ENCODE measurements around the gene C16orf54. TPM values are rescaled to one million over a fixed set of nuclear protein-coding genes. Genes with fewer than 3 reads are reported as not detected.
"Not testable (repeated sequence)": the region's sequence is repeated elsewhere in the genome, so short reads cannot be mapped to it uniquely, and the experiment has no call there.

The C16orf54 gene
- total RNA-seq, 3 donors from 2014 or later (not counting 1 experiment from before 2014, with no cell fraction given) = 100.0 to 172 (median 146) TPM

DNA sequence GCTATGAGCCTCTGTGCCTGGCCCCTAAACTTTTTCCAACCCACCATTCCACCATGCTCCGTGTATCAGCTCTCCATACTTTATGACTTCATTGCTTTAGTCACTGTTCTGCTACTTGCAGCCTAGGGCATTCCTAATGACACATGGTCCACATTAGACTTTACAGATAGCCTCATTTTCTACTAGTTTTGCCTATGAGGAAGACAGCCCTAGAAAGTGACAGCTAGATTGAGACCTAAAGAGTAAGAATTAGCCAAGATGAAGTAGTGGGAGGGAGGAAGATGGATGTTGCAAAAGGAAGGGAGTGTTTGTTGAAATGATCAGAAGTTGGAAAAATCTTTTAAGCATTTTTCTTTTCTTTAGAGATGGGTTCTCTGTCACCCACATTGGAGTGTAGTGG lies 11.0 kb downstream of the C16orf54 start:
- TF ChIP-seq, protein P1, sequence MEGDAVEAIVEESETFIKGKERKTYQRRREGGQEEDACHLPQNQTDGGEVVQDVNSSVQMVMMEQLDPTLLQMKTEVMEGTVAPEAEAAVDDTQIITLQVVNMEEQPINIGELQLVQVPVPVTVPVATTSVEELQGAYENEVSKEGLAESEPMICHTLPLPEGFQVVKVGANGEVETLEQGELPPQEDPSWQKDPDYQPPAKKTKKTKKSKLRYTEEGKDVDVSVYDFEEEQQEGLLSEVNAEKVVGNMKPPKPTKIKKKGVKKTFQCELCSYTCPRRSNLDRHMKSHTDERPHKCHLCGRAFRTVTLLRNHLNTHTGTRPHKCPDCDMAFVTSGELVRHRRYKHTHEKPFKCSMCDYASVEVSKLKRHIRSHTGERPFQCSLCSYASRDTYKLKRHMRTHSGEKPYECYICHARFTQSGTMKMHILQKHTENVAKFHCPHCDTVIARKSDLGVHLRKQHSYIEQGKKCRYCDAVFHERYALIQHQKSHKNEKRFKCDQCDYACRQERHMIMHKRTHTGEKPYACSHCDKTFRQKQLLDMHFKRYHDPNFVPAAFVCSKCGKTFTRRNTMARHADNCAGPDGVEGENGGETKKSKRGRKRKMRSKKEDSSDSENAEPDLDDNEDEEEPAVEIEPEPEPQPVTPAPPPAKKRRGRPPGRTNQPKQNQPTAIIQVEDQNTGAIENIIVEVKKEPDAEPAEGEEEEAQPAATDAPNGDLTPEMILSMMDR (IDR thresholded peaks at IDR 0.05) = no peak
- intact Hi-C loops (cut with micrococcal nuclease) = no loop called here
- Histone ChIP-seq H3K36me3 (ENCODE audit: control insufficient read depth, insufficient read depth, low read length) (no peaks in the 10 kb centered on the region), H3K9me3 (ENCODE audit: control insufficient read depth, insufficient read depth, low read length) (no peaks in the 10 kb centered on the region), H3K27ac (ENCODE audit: low read length) (no peak overlapping the region), H3K4me1 (ENCODE audit: control insufficient read depth, insufficient read depth, low read length) (peaks cover 68% of the 10 kb centered on the region), H3K4me3 (ENCODE audit: low read length) (no peak overlapping the region), H3K27me3 (ENCODE audit: control insufficient read depth, insufficient read depth, low read length) (no peaks in the 10 kb centered on the region)
- Mint-ChIP-seq H3K4me1 (peaks cover 69 to 74% of the 10 kb centered on the region in 2 donors), H3K36me3 (no peaks in the 10 kb centered on the region), H3K27ac (peak overlapping the region in 1 of 2 donors; percentile 80), H3K9me3 (peaks cover 0 to 2% of the 10 kb centered on the region in 2 donors), H3K4me3 (no peak overlapping the region), H3K27me3 (ENCODE audit: low read depth in 2 of 2) (no peaks in the 10 kb centered on the region)
- DNase-seq (no peak), ATAC-seq (no peak)
- WGBS (ENCODE audit: insufficient coverage) = 100% methylated on average over 1 of the region's 1 CpG

DNA sequence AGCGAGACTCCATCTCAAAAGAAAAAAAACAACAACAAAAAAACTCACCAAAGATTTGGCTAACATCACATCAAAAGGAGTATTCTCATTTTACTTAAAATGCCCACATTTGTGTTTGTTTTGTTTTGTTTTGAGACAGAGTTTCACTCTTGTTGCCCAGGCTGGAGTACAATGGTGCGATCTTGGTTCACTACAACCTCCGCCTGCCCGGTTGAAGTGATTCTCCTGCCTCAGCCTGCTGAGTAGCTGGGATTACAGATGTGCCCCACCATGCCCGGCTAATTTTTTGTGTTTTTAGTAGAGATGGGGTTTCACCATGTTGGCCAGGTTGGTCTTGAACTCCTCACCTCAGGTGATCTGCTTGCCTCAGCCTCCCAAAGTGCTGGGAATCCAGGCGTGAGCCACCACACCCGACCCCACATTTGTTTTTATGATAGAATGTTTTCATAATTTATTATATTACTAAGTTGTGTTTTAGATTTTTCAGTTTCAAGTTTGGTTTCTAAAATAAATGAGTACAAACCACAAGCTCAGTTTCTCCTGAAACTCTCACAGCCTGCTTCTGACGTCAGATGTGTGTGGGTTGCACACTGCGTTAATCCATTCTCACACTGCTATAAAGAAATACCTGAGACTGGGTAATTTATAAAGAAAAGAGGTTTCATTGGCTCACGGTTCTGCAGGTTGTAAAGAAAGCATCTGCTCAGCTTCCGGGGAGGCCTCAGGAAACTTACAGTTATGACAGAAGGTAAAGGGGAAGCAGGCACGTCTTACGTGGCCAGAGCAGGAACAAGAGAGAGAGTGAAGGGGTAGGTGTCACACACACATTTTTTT lies 13.8 kb downstream of the C16orf54 start:
- WGBS (ENCODE audit: insufficient coverage) = 39% methylated on average over 9 of the region's 13 CpGs
- not testable (repeated sequence) for H3K9me3 ChIP-seq (ENCODE audit: control insufficient read depth, insufficient read depth, low read length); H3K36me3 Mint-ChIP-seq; H3K9me3 Mint-ChIP-seq; H3K27me3 Mint-ChIP-seq (ENCODE audit: low read depth in 2 of 2); H3K27me3 ChIP-seq (ENCODE audit: control insufficient read depth, insufficient read depth, low read length); H3K36me3 ChIP-seq (ENCODE audit: control insufficient read depth, insufficient read depth, low read length); H3K4me3 ChIP-seq (ENCODE audit: low read length)
- peak; percentile 62 to 66 (median 64) for ATAC-seq
- H3K4me1 ChIP-seq (ENCODE audit: control insufficient read depth, insufficient read depth, low read length) = peaks cover 43% of the 10 kb centered on the region
- peak in 1 of 2 donors; percentile 63 for DNase-seq
- intact Hi-C loops (cut with micrococcal nuclease) = loop anchor here (2.0 kb wide), 1 partner anchor 15 kb away; no protein-coding TSS in a partner anchor
- H3K27ac ChIP-seq (ENCODE audit: low read length) = peak overlapping the region; percentile 5
- H3K4me3 Mint-ChIP-seq = peak overlapping the region; percentile 81
- peaks cover 43 to 50% of the 10 kb centered on the region in 2 donors for H3K4me1 Mint-ChIP-seq
- peak overlapping the region; percentile 74 to 87 for H3K27ac Mint-ChIP-seq

DNA sequence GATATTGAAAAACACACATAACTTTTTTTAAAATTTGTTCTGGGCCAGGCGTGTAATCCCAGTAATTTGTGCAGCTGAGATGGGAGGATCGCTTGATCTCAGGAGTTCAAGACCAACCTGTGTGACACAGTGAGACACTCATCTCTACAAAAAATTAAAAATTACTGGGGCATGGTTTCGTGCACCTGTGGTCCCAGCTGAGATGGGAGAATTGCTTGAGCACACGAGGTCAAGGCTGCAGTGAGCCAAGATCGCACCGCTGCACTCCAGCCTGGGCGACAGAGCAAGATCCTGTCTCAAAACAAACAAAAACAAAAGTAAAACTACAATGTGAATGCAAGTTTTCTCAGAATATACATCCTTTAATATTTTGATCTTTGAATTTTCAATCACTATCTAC lies 15.1 kb downstream of the C16orf54 start:
- Histone ChIP-seq H3K36me3 (ENCODE audit: control insufficient read depth, insufficient read depth, low read length) (no peaks in the 10 kb centered on the region), H3K4me1 (ENCODE audit: control insufficient read depth, insufficient read depth, low read length) (peaks cover 39% of the 10 kb centered on the region), H3K27me3 (ENCODE audit: control insufficient read depth, insufficient read depth, low read length) (no peaks in the 10 kb centered on the region), H3K27ac (ENCODE audit: low read length) (no peak overlapping the region), H3K9me3 (ENCODE audit: control insufficient read depth, insufficient read depth, low read length) (no peaks in the 10 kb centered on the region), H3K4me3 (ENCODE audit: low read length) (no peak overlapping the region)
- 48% methylated on average over 7 of the region's 7 CpGs for WGBS (ENCODE audit: insufficient coverage)
- Mint-ChIP-seq H3K36me3 (no peaks in the 10 kb centered on the region), H3K27ac (peak overlapping the region; percentile 74 to 80), H3K27me3 (ENCODE audit: low read depth in 2 of 2) (no peaks in the 10 kb centered on the region), H3K4me3 (peak overlapping the region; percentile 50), H3K9me3 (peaks cover 0 to 2% of the 10 kb centered on the region in 2 donors), H3K4me1 (peaks cover 30 to 37% of the 10 kb centered on the region in 2 donors)
- intact Hi-C loops (cut with micrococcal nuclease) = no loop called here
- DNase-seq (no peak), ATAC-seq (peak in 1 of 3 donors; percentile 35)
- TF ChIP-seq, protein P1 (IDR thresholded peaks at IDR 0.05) = no peak

DNA sequence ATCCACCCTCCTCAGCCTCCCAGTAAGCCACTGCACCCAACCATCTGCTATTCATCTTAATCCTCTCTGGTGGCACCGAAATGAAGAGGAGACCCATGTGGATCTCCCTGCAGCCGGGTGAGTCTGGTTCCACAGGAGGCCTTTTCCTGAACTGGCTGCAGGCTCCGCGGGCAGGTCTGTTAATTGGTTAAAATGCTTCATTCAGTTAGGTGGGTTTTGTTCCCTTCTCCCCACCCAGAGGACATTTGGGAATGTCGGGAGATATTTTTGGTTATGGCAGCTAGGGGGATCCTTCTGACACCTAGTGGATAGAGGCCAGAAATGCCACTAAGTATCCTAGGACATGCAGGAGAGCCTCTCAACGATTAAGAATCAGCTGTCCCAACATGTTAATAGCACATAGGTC lies 16.7 kb downstream of the C16orf54 start:
- TF ChIP-seq, protein P1 (IDR thresholded peaks at IDR 0.05) = no peak
- Histone ChIP-seq H3K4me1 (ENCODE audit: control insufficient read depth, insufficient read depth, low read length) (peaks cover 35% of the 10 kb centered on the region), H3K36me3 (ENCODE audit: control insufficient read depth, insufficient read depth, low read length) (no peaks in the 10 kb centered on the region), H3K27ac (ENCODE audit: low read length) (no peak overlapping the region), H3K27me3 (ENCODE audit: control insufficient read depth, insufficient read depth, low read length) (no peaks in the 10 kb centered on the region), H3K4me3 (ENCODE audit: low read length) (no peak overlapping the region), H3K9me3 (ENCODE audit: control insufficient read depth, insufficient read depth, low read length) (no peaks in the 10 kb centered on the region)
- Mint-ChIP-seq H3K27me3 (ENCODE audit: low read depth in 2 of 2) (no peaks in the 10 kb centered on the region), H3K9me3 (peaks cover 0 to 2% of the 10 kb centered on the region in 2 donors), H3K27ac (no peak overlapping the region), H3K4me1 (peaks cover 21 to 28% of the 10 kb centered on the region in 2 donors), H3K36me3 (no peaks in the 10 kb centered on the region), H3K4me3 (no peak overlapping the region)
- WGBS (ENCODE audit: insufficient coverage) = 57% methylated on average over 5 of the region's 6 CpGs
- peak in 1 of 2 donors; percentile 42 for DNase-seq
- ATAC-seq = no peak
- intact Hi-C loops (cut with micrococcal nuclease) = no loop called here
